Measurements from ENCODE around the gene PSME2.
A peak's percentile ranks its signal among the peaks of the same experiment; 100 is the strongest.

The PSME2 gene

DNA sequence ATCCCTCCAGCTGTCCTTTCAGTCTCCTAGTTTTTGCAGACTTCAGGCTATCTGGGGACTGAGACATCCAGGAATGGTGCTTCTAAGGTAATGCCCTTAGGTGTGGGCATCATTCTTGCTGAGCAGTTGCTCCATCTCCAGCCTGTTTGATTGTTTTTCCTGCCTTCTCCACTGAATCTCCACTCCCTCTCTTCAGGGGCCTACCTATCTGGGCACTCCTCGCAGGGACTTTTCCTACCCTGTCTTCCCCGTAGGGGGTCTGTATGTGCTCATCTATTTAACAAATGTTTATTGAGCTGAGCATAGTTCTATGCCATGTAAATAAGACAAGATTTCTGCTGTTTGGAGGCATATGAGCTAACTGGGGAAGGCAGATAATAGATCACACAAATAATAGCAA, 13.4 kb downstream of the PSME2 start:
- no peak for DNase-seq

DNA sequence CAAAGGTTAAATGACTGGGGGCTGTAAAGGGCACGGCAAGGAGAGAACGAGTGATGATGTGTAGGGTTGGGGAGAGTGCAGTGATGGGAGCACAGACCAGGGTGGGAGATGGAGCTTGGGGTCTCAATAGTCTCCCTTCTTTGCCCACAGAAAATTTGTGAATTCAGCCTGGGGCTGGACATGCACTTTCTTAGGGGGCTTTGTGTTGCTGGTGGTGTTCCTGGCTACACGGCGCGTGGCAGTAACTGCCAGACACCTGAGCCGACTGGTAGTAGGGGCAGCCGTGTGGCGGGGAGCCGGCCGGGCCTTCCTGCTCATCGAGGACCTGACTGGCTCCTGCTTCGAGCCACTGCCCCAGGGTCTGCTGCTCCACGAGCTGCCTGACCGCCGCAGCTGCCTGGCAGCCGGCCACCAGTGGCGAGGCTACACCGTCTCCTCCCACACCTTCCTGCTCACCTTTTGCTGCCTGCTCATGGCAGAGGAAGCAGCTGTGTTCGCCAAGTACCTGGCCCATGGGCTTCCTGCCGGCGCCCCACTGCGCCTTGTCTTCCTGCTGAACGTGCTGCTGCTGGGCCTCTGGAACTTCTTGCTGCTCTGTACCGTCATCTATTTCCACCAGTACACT, 14.2 kb downstream of the PSME2 start:
- peak; percentile 26 for DNase-seq

GRCh38 chr14:24131549-24131966, 14.9 kb downstream of the PSME2 start:
- DNase-seq = no peak

GRCh38 chr14:24130717-24131548, 15.5 kb downstream of the PSME2 start:
- DNase-seq = no peak

DNA sequence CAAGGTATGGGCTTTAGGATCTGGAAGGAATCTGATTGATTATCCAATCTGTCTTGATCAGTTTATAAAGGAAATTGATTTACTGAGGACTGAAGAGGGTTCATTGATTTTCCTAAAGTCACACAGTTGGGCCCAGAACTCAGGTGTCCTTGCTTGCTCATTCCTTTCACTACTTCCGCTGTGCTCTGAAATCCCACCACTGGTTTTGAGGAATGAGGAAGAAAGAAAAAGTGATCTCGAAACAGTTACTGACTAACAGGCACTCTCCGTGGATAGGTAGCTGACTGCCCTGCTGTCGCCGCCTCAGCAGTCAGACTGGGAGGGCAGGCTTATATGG, 16.1 kb downstream of the PSME2 start, which contains the start of gene FITM1:
FITM1 (plus strand) TSS at position 280 of the 337 bp plus-strand sequence. CDS start 905 bp downstream, outside the sequence.
- DNase-seq = no peak

GRCh38 chr14:24129410-24129998, 16.9 kb downstream of the PSME2 start:
- DNase-seq = no peak

GRCh38 chr14:24127673-24128072, 18.7 kb downstream of the PSME2 start:
- DNase-seq = no peak

GRCh38 chr14:24126939-24127338, 19.5 kb downstream of the PSME2 start:
- DNase-seq = no peak

- DNase-seq = no peak
Observed at GRCh38 chr14:24123424-24124417, 22.7 kb downstream of the PSME2 start.

- no peak for DNase-seq
Observed at GRCh38 chr14:24122898-24123297, 23.5 kb downstream of the PSME2 start.

- DNase-seq = no peak
Observed at GRCh38 chr14:24122416-24122815, 24.0 kb downstream of the PSME2 start.

- no peak for DNase-seq
Observed at GRCh38 chr14:24121210-24121609, 25.2 kb downstream of the PSME2 start.

GRCh38 chr14:24119691-24120090, 26.7 kb downstream of the PSME2 start:
- no peak for DNase-seq

- no peak for DNase-seq
Observed at GRCh38 chr14:24117179-24117578, 29.2 kb downstream of the PSME2 start.

- DNase-seq = no peak
Observed at GRCh38 chr14:24116128-24116814, 30.1 kb downstream of the PSME2 start.

DNA sequence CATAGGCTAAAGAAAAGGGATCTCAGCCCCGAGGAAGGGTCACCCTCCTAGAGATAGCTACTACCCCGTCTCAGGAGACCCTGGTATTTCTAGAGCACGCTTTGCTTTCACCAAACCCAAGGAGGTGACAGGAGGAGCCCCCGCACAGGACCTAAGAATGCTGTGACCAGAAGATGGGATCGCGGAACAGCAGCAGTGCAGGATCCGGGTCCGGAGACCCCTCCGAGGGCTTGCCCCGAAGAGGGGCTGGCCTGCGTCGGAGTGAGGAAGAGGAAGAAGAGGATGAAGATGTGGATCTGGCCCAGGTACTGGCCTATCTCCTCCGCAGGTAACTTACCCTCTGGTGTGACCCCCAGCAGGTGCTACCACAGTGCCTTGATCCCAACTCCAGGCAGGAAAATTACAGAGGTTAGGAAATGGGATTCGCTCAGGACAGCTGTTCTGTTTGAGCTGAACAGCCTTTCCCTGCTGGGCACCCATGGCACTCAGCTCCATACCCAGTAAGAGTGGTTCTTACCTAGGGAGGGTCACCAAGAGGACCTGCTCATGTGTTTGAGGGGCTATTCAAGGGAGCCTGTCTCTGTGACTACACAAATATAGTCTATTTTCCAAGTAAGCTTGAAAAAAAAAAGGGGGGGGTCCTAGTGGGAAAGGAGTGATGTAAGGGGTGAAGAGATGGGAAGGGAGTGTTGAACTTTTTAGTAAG, 30.8 kb downstream of the PSME2 start:
- DNase-seq = no peak

DNA sequence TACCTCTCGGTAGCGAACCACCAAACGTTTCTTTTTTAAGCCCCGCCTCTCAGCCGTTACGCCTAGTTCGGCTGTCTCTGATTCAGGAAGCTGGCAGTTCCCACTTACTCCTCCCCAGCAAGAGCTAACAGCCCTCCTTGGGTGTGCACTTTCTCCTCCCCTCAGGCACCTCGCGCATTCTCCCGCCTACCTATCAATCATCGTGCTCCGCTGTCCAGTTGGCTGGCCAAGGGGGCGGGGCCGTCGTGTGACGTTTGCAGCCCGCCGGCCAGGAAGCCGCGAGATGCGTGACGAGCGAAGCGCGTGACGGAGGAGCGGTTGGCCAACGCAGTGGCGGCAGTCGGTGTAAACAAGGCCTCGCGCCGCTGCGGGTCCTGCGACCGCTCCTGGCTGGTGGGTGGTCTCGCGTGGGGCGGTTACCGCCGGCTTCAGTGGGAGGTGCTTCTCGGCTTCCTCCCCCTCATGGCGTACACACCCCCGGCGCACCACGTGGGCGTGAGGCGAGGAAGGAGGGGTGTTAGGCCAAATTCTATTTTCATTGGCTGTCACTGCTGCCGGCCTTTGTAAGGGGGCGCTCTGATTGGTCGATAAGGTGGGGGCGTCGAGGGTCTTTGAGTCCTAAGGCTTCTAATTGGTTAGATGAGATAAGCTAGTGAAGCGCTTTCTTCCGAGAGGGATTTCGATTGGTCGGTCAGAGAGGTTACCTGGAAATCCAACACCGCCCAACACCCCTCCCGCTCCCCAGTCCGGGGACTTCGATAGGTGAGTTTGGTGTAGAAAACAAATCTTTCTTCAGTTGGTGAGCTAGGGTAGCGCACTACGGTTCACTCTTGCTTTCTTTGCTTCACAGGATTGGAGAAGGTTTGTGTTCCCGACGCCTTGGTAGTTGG, 31.6 kb downstream of the PSME2 start, which contains the start of the genes DCAF11 and NRL:
DCAF11 (plus strand) TSS at position 246 of the 890 bp plus-strand sequence. CDS start 818 bp downstream, outside the sequence.
NRL (minus strand) TSS at position 418 of the 890 bp plus-strand sequence. CDS start 32,101 bp downstream, outside the sequence.
- peak; percentile 99 for DNase-seq

GRCh38 chr14:24113801-24114531, 32.4 kb downstream of the PSME2 start:
- peak; percentile 84 for DNase-seq

GRCh38 chr14:24113379-24113800, 33.0 kb downstream of the PSME2 start:
- no peak for DNase-seq

Measured in CD4-positive, alpha-beta T cell treated with Interleukin-12 subunit alpha and Interleukin-12 subunit beta, for 1 hour (primary cell).